ENCODE measurements around the gene CACNA1S. TPM values are rescaled to one million over a fixed set of nuclear protein-coding genes. Genes with fewer than 3 reads are reported as not detected.

CACNA1S gene
- total RNA-seq, 1 donor from 2014 or later: not detected

DNA sequence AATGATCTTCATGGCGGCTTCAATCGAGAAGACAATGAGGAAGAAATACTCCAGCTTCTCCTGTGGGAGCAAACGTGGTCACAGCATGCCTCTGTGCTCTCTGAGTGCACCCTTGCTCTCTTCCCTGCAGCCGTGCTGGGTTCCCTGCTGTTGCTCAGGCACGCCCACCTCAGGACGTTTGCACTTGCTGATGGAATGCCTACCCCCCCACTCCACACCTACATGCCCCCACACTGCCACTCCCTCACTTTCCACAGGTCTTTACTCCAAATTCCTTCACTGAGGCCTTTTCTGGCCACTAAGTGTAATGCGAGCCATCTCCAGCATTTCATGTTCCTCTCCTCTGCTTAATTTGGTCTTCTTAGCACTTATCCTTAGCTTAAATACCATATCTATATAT, 18.3 kb downstream of the CACNA1S start:
- no peak for DNase-seq (ENCODE audit: low read depth)

- no peak for DNase-seq (ENCODE audit: low read depth)
Measured at GRCh38 chr1:201093561-201093960, 18.7 kb downstream of the CACNA1S start.

- no peak for DNase-seq (ENCODE audit: low read depth)
Measured at GRCh38 chr1:201092738-201093137, 19.5 kb downstream of the CACNA1S start.

DNA sequence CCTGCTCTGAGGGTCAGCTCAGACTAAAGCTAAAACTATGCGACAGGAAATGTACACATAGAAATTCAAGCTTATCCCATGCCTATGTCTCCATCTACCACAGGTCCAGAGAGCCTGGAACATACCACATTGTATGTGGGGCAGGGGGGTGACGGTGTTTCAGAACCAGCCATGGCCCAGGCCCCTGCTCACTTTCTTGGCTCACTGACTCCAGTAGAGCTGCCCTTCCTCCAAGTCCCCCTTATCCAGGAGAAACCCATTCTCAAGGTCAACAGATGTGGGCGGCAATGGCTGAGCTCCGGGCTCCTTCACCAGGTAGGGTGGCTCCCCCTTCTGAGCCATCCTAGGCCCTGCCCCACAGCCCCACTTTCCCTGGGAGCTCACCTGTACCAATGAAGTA, 21.0 kb downstream of the CACNA1S start:
- DNase-seq (ENCODE audit: low read depth): no peak

DNA sequence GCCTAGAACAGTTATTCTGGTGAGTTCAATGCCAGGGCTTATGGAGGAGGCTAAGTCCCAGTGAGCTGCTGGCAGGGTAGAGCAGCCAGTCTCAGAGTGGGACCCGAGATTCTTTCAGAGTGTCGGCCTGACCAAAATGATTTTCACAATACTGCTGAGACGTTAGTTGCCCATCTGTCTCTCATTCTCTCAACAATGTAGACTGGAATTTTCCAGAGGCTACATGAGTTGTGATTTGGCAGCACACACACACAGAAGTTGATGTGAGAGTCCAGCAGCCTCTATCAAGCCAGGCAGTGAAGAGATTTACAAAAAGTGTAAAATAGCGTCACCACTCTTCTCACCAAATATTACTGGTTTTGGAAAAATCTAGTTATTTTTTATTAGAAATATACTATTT, 21.7 kb downstream of the CACNA1S start:
- no peak for DNase-seq (ENCODE audit: low read depth)

GRCh38 chr1:201089596-201089995, 22.6 kb downstream of the CACNA1S start:
- no peak for DNase-seq (ENCODE audit: low read depth)

DNA sequence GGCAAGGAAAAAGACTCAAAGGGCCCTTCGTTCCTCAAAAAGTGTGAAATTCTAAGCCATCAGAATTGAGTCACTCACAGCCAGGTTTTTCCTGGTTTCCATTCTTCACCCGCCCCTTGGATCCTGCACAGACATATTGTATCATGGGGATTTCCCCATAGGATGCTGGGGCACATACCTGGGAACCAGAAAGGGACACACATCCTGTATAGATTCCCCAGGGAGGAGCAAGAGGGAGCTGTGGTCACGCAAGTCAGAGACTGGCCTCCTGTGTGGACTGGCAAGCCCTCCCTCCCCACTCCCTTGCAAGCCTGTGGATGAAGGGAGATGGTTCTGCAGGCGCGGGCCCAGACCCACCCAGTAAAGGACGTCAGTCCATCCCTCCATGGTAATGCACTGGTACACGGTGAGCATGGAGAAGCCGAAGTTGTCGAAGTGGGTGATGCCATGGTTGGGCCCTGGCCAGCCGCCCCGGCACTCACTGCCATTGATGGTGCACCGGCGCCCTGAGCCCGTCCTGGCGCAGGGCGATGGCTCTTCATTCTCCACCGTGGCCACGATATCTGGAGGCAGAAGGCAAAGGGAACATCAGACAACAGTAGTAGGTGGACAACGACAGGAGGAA, 23.2 kb downstream of the CACNA1S start:
- no peak for DNase-seq (ENCODE audit: low read depth)

DNA sequence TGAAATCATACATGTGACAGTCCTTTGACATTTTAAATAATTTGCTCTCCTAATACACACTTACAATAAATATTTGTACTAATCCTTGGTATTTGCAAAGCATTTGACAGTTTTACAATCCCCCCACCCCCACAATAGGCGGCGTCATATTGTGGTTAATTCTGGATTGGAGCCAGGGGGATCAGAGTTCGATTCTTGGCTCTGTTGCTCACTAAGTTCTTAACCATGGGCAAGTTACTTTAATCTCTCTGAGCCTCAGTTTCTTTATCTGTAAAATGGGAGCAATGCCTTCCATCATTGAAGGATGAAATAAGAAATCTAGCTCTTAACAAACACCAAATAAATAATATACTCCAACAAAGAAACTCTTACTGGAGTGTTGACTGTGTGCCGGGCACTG, 23.8 kb downstream of the CACNA1S start:
- no peak for DNase-seq (ENCODE audit: low read depth)

DNA sequence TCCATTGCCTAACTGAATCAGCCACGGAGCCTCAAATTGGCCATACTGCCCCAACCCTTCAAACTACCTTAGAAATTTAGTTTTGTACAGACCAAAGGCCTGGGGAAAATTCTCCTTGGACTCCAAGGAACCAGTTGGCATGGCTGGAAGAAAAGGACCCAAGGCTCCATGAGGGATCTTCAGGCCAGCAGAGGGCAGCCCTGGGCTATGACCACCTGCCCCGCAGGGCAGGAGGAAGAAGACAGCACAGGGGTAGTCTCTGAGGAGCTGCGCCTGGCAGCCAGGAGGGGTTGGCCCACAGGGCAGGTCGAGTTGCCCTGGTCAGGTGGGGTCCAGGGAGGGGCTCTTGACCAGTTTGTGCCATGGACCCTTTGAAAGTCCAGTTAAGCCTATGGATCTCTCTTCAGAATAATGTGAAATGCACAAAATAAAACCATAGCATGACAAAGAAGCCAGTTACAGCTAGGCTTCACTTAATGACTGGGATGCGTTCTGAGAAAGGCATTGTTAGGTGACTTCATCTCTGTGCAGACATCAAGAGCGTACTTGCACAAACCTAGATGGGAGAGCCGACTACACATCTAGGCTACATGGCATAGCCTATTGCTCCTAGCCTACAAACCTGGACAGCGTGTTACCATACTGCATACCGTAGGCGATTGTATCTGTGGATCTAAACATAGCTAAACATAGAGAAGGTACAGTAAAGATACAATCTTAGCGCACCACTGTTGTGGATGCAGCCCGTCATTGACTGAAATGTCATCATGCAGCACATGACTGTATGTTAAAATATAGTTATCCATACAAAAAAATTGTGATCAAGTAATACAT, 26.1 kb downstream of the CACNA1S start:
- peak; percentile 33 for DNase-seq (ENCODE audit: low read depth)

DNA sequence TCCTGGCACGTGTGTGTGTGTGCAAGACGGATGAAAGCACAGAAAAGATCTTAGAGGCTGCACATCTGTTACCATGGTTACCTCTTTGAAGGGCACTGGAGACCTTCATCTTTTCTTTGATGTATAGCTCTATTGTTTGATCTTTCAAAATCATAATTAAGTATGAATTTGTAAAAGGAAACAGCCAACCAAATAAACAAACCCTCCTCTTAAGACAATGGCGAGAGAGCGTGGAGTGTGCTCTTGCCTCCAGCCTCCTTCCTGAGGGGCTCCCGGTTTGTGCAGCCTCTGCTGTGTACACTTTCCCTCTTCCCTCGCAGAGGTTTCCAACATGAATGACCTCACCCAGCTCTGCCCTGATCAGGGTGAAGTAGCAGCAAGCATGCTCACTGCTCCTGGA, 27.9 kb downstream of the CACNA1S start:
- DNase-seq (ENCODE audit: low read depth): no peak

GRCh38 chr1:201083741-201084140, 28.5 kb downstream of the CACNA1S start:
- no peak for DNase-seq (ENCODE audit: low read depth)

- DNase-seq (ENCODE audit: low read depth): no peak
Measured at GRCh38 chr1:201080135-201080534, 32.1 kb downstream of the CACNA1S start.

DNA sequence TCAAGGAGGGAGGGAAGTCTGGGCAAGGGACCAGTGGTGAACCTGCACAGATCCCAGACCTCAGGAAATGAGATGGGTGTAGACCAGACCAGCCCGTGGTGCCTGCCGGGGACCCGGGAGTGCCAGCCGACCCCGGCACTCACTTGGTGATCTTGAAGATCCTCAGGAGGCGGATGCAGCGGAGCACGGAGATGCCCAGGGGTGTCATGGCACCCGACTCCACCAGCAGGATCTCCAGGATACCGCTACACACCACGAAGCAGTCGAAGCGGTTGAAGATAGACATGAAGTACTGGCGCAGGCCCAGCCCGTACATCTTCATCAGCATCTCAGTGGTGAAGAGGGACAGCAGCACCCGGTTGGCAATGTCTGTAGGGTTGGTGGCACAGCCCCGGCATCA, 34.5 kb downstream of the CACNA1S start:
- DNase-seq (ENCODE audit: low read depth): no peak

GRCh38 chr1:201077116-201077515, 35.1 kb downstream of the CACNA1S start:
- no peak for DNase-seq (ENCODE audit: low read depth)

DNA sequence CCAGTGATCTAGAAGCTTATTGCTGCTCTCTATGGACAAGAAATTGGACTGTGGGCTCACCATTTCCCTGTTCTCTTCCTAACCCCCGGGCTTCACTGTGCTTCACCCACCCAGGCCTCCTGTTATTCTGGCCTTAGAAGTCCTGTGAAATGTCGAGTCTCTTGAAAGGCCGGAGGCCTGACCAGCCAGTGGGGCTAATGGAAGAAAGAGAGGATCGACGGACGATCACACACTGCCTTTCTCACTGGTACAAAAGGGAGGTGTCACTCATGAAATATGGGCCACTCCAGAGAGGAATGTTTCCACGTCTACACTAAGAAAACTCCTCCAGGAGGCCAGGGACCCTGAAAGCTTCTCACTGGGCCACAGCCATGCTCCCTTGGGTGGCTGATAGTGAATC, 36.1 kb downstream of the CACNA1S start:
- DNase-seq (ENCODE audit: low read depth): no peak

DNA sequence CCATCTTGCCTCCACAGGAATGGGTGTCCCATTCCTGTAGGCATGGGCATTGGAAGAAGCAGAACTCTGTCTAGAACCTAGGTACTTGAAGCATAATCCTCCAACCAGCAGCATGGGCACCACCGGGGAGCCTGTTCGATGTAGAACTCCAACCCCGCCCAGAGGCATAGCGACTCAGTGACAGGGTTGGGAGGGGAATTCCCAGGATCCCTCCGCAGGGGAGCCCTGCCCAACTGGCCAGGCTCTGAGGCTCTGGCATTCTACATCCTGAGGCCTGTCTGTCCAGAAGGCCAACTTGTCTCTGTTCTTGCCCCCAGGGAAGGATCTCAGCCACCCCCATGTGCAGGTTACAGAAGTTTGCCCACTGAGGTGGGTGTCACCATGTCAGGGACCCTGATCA, 38.2 kb downstream of the CACNA1S start:
- DNase-seq (ENCODE audit: low read depth): no peak

DNA sequence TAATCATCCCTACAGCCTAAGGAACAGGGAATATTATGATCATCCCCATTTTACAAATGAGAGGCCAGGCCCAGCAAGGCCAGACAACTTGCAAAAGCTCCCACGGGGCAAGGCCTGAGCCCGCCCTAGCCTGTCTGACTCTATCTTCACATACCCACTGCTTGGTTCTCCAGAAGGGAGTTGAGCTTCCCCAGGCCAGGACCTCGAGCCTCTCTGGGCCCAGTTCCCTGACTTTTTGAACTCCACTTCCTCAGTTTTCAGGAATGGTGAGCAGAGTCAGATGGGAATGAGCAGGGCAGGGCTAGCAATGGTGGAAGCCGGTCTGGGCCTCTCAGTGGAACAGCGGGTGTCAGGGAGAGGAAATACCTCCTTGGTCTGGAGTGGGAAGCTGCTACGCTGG, 39.3 kb downstream of the CACNA1S start:
- no peak for DNase-seq (ENCODE audit: low read depth)

DNA sequence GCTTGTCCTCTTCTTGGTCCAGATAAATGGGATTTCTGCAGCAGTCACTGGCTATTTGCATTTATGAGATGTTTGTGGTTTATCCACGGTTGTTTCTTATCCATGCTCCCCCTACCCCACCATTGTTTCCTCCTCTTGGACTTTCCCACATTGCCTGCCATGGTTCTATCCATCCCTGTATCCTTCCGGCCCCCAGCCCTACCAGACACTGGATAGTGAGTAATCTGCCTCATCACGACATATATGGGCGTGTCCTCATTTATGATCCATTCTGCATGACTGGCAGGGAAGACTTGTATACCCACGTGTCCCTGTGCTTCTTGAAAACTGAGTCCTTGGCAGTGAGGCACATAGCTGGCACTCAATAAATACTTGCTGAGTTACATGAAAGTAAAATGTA, 40.1 kb downstream of the CACNA1S start:
- DNase-seq (ENCODE audit: low read depth): no peak

DNA sequence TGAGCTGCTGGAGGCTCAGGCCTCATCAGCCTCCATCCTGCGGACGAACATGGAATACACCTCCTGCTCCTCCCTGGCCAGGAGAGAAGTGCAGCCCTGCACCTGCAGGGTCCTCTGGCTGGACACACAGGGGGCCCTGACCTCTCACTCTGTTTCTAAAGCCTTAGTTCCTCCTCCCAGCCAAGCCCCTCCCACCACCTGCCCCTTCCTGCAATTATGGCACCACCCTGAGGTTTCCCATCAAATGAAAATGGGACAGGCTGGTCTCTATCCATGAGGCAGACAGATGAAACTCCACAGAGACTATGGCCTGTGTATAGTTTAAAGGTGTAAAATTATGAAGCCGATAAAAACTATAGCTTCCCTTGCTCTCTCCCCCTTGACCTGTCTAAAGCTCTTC, 42.6 kb downstream of the CACNA1S start:
- no peak for DNase-seq (ENCODE audit: low read depth)

DNA sequence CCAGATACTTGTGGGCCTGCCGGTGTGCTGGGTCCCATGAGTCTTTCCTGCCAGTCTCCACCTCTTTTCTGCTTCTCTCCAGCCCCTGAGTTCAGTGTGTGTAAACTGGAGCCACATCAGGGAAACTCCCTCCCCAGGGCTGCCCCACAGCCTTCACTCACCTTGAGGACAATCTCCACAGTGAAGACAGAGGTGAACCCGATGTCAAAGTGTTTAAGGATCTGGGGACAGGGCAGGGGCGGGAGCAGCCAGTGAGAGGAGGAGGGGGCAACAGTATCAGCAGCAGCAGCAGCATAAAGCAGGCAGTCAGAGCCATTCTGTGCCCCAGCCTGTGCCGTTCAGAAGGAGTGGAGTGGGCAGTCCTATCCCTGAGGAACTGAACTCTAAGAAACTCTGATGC, 43.2 kb downstream of the CACNA1S start:
- no peak for DNase-seq (ENCODE audit: low read depth)

GRCh38 chr1:201066986-201067385, 45.2 kb downstream of the CACNA1S start:
- no peak for DNase-seq (ENCODE audit: low read depth)

DNA sequence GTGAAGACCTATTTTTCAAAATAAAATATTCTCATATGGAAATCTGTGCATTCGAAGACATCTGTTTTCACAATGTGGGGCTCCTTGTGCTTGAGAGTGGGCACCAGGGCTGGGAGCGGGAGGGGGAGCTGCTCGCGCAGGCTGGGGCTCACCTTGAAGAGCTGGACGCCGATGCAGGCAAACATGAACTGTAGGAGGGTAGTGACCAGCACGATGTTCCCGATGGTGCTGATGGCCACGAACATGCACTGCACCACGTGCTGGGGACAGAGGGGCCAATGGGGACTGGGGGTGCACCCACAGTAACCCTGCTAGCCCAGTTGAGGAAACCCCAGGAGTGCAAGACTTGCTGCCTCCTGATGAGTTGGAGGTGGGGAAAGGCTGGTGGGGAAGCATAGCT, 46.5 kb downstream of the CACNA1S start:
- DNase-seq (ENCODE audit: low read depth): no peak

- no peak for DNase-seq (ENCODE audit: low read depth)
Measured at GRCh38 chr1:201064806-201065205, 47.4 kb downstream of the CACNA1S start.

- DNase-seq (ENCODE audit: low read depth): no peak
Measured at GRCh38 chr1:201063145-201063544, 49.1 kb downstream of the CACNA1S start.
